GM19463 (cell line): ENCODE measurements around the gene SEMA3B.
"Not testable (repeated sequence)": the region's sequence is repeated elsewhere in the genome, so short reads cannot be mapped to it uniquely, and the experiment has no call there.

Experiments used
- ATAC-seq: cut with Tn5 transposase; IDR thresholded peaks from one replicate; pipeline ENCODE4 v1.9.1; 2021; ENCODE audit warnings: mild to moderate bottlenecking, moderate library complexity; ENCODE audit not compliant: unreplicated experiment

Gene SEMA3B

GRCh38 chr3:50271314-50271936 is 2.5 kb downstream of the SEMA3B start:
- no peak for ATAC-seq

GRCh38 chr3:50272538-50272910 is 3.6 kb downstream of the SEMA3B start:
- ATAC-seq = not testable (repeated sequence)

GRCh38 chr3:50272911-50273688 is 4.2 kb downstream of the SEMA3B start:
- ATAC-seq = peak; percentile 84

- ATAC-seq = no peak
These were observed 4.7 kb downstream of the SEMA3B start for GRCh38 chr3:50273689-50274065.

GRCh38 chr3:50274371-50275104 is 5.6 kb downstream of the SEMA3B start:
- no peak for ATAC-seq

- no peak for ATAC-seq
These were observed 6.4 kb downstream of the SEMA3B start for GRCh38 chr3:50275141-50275995.

GRCh38 chr3:50275996-50276761 is 7.2 kb downstream of the SEMA3B start:
- ATAC-seq = no peak

GRCh38 chr3:50276762-50277101 is 7.8 kb downstream of the SEMA3B start:
- no peak for ATAC-seq

- ATAC-seq = no peak
These were observed 9.4 kb downstream of the SEMA3B start for GRCh38 chr3:50278123-50278879.

GRCh38 chr3:50278880-50279224 is 9.9 kb downstream of the SEMA3B start, which contains the start of gene LSMEM2:
TSS of gene LSMEM2 (plus strand) at chr3:50279087. CDS start at chr3:50279114, 27 bp downstream.
- no peak for ATAC-seq

GRCh38 chr3:50279255-50280016 is 10.5 kb downstream of the SEMA3B start:
- ATAC-seq = no peak

GRCh38 chr3:50284121-50284520 is 15.2 kb downstream of the SEMA3B start:
- not testable (repeated sequence) for ATAC-seq

GRCh38 chr3:50286322-50287227 is 17.6 kb downstream of the SEMA3B start:
- no peak for ATAC-seq

- ATAC-seq = no peak
These were observed 18.3 kb downstream of the SEMA3B start for GRCh38 chr3:50287262-50287661.

- no peak for ATAC-seq
These were observed 19.6 kb downstream of the SEMA3B start for GRCh38 chr3:50288387-50289007.

GRCh38 chr3:50289130-50289529 is 20.2 kb downstream of the SEMA3B start:
- ATAC-seq = no peak

- no peak for ATAC-seq
These were observed 21.3 kb downstream of the SEMA3B start for GRCh38 chr3:50290161-50290641.
